Karpas-422 (cell line): ENCODE measurements around the gene MT2A. TPM values are rescaled to one million over a fixed set of nuclear protein-coding genes. Genes with fewer than 3 reads are reported as not detected.
A peak's percentile ranks its signal among the peaks of the same experiment; 100 is the strongest.

Experiments
- DNase-seq: peaks from one replicate; pipeline ENCODE4 v3.0.0-alpha.2; 2015
- H2AFZ ChIP-seq: fragments of 200-600 bp; sonication (generic); 2 replicates; pipeline ENCODE4 v1.6.1; 2014; ENCODE audit warnings: antibody characterized with exemption, low read length, mixed read lengths
- H3K27ac ChIP-seq: fragments of 200-600 bp; sonication (generic); 2 replicates; pipeline ENCODE4 v1.5.1; 2014; ENCODE audit warnings: mild to moderate bottlenecking, low read length, moderate library complexity
- H3K27me3 ChIP-seq: fragments of 200-600 bp; sonication (generic); 2 replicates; pipeline ENCODE4 v1.6.1; 2014; ENCODE audit warnings: low read length, mixed read lengths
- H3K36me3 ChIP-seq: fragments of 200-600 bp; sonication (generic); 2 replicates; pipeline ENCODE4 v1.6.1; 2014; ENCODE audit warnings: low read length, mixed read lengths; ENCODE audit not compliant: insufficient read depth
- H3K4me1 ChIP-seq: fragments of 200-600 bp; sonication (generic); 2 replicates; pipeline ENCODE4 v1.6.1; 2014; ENCODE audit warnings: mild to moderate bottlenecking, low read length, mixed read lengths
- H3K4me2 ChIP-seq: fragments of 200-600 bp; sonication (generic); 2 replicates; pipeline ENCODE4 v1.6.1; 2014; ENCODE audit warnings: low read length, low read depth, mild to moderate bottlenecking; ENCODE audit not compliant: poor library complexity, severe bottlenecking
- H3K4me3 ChIP-seq: fragments of 200-600 bp; sonication (generic); 2 replicates; pipeline ENCODE4 v1.5.1; 2014; ENCODE audit warnings: mild to moderate bottlenecking, antibody characterized with exemption, low read length, mixed read lengths
- H3K79me2 ChIP-seq: fragments of 200-600 bp; sonication (generic); 2 replicates; pipeline ENCODE4 v1.6.1; 2014; ENCODE audit warnings: mild to moderate bottlenecking, low read length, mixed read lengths
- H3K9ac ChIP-seq: fragments of 200-600 bp; sonication (generic); 2 replicates; pipeline ENCODE4 v1.6.0; 2014; ENCODE audit warnings: low read length
- H3K9me2 ChIP-seq: fragments of 200-600 bp; sonication (generic), shearing (Covaris generic); replicated peaks from 2 replicates; pipeline ENCODE4 v1.6.0; 2014; ENCODE audit warnings: mild to moderate bottlenecking, low read length, moderate library complexity; ENCODE audit not compliant: insufficient read depth
- H3K9me3 ChIP-seq: fragments of 300-700, 200-600 bp; sonication (generic); 2 replicates; pipeline ENCODE4 v1.6.1; 2014; ENCODE audit warnings: low read length, mixed read lengths
- H4K20me1 ChIP-seq: fragments of 200-600 bp; sonication (generic); 2 replicates; pipeline ENCODE4 v1.6.1; 2014; ENCODE audit warnings: mild to moderate bottlenecking, antibody characterized with exemption, low read length, low read depth; ENCODE audit not compliant: insufficient read depth
- total RNA-seq: library from RNA; depleted of rRNA; stranded (reverse); fragments of >200 nt; shearing (Covaris generic); gene quantifications from 2 replicates; pipeline ENCODE4 v1.2.3, GENCODE V29; 2014; ENCODE audit warnings: low replicate concordance; rRNA removed

The MT2A gene
- total RNA-seq: 292 and 385 TPM in 2 replicates

DNA sequence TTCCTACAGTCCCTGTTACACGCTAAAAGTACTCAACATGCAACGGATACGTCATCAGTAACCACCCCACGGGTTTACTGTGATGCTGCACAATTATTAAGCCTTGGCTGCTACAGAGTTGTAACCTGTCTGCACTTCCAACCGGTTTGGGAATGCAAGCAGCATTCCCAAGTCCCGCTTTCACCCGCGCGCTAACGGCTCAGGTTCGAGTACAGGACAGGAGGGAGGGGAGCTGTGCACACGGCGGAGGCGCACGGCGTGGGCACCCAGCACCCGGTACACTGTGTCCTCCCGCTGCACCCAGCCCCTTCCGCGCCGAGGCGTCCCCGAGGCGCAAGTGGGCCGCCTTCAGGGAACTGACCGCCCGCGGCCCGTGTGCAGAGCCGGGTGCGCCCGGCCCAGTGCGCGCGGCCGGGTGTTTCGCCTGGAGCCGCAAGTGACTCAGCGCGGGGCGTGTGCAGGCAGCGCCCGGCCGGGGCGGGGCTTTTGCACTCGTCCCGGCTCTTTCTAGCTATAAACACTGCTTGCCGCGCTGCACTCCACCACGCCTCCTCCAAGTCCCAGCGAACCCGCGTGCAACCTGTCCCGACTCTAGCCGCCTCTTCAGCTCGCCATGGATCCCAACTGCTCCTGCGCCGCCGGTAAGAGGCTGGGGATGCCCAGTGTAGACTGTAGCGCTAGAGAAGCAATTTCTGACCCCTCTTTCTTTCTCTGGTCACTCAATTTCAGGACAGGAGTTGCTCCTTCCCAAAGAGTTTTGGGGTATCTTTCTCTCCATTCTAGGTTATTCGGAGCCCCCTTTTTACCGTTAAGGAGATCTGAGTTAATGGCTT is at the start of gene MT2A:
MT2A (plus strand) TSS at position 542 of the 833 bp plus-strand sequence; CDS start at position 614, 72 bp downstream.
- Histone ChIP-seq H3K4me3 (peak within 1 kb of the TSS; percentile 78), H3K4me1 (peaks cover 34% of the 10 kb centered on the region), H3K79me2 (no peaks in the 10 kb centered on the region), H3K27ac (peak within 1 kb of the TSS; percentile 84), H3K9ac (peak within 1 kb of the TSS; percentile 77), H3K9me2 (no peaks in the 10 kb centered on the region), H3K9me3 (no peaks in the 10 kb centered on the region), H3K4me2 (peak within 1 kb of the TSS; percentile 97), H4K20me1 (no peaks in the 10 kb centered on the region), H2AFZ (peak within 1 kb of the TSS; percentile 85), H3K36me3 (no peaks in the 10 kb centered on the region), H3K27me3 (no peaks in the 10 kb centered on the region)
- DNase-seq: peak; percentile 98

DNA sequence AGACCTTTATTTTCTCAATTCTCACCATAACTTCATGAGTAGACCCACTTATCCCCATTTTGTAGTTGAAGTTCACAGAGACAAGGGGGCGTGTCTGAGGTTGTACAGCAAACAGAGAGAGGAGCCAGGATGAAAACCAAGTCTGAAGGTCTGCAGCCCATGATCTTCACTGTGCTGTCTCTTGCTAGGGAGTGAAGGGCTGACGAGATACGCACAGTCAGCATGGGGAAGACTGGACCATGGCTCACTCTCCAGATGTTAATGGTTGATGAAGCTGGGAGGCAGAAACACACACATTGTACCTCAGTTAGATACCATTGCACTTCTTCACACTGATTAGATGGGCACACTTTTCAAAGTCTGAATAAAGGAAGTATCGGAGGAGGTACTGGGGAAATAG is 49.3 kb upstream of the MT2A start:
- Histone ChIP-seq H3K36me3 (no peaks in the 10 kb centered on the region), H3K9me3 (no peaks in the 10 kb centered on the region), H3K9ac (no peak overlapping the region), H4K20me1 (no peaks in the 10 kb centered on the region), H3K4me1 (no peaks in the 10 kb centered on the region), H3K27ac (no peak overlapping the region), H3K9me2 (no peaks in the 10 kb centered on the region), H3K4me2 (no peak overlapping the region), H2AFZ (no peak overlapping the region), H3K4me3 (no peak overlapping the region), H3K79me2 (no peaks in the 10 kb centered on the region), H3K27me3 (no peaks in the 10 kb centered on the region)
- DNase-seq: no peak

DNA sequence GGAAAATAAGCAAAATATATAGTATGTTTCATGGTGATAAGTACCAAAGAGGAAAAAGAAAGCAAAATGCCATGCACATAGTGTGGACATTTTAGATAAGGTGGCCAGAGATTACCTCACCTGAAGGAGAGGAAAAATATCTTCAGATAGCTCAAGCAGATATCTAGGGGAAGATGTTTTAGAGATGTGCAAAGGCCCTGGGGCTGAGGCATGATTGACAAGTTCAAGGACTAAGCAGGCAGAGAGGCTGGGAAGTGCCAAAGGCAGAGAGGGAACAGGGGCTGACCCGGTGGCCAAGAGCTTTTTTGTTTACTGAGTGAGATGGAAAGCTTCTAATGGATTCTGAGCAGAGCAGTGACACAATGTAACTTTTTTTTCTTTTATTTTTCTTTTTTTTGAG is 47.9 kb upstream of the MT2A start:
- Histone ChIP-seq H4K20me1 (no peaks in the 10 kb centered on the region), H3K79me2 (no peaks in the 10 kb centered on the region)

GRCh38 chr16:56561126-56561525 is 47.3 kb upstream of the MT2A start:
- Histone ChIP-seq H3K4me3 (no peak overlapping the region), H3K27me3 (no peaks in the 10 kb centered on the region), H3K27ac (no peak overlapping the region), H2AFZ (no peak overlapping the region), H4K20me1 (no peaks in the 10 kb centered on the region), H3K9ac (no peak overlapping the region), H3K4me1 (no peaks in the 10 kb centered on the region), H3K36me3 (no peaks in the 10 kb centered on the region), H3K4me2 (no peak overlapping the region), H3K79me2 (no peaks in the 10 kb centered on the region), H3K9me3 (no peaks in the 10 kb centered on the region), H3K9me2 (no peaks in the 10 kb centered on the region)
- DNase-seq: no peak

More for the DNA sequence above, 47.9 kb upstream of the MT2A start:
- H3K4me2 ChIP-seq: no peak overlapping the region
- H3K4me3 ChIP-seq: no peak overlapping the region
- H3K27ac ChIP-seq: no peak overlapping the region
- H3K4me1 ChIP-seq: no peaks in the 10 kb centered on the region
- no peaks in the 10 kb centered on the region for H3K36me3 ChIP-seq
- H3K9ac ChIP-seq: no peak overlapping the region
- no peaks in the 10 kb centered on the region for H3K27me3 ChIP-seq
- DNase-seq: no peak
- no peak overlapping the region for H2AFZ ChIP-seq
- H3K9me3 ChIP-seq: no peaks in the 10 kb centered on the region
- H3K9me2 ChIP-seq: no peaks in the 10 kb centered on the region

DNA sequence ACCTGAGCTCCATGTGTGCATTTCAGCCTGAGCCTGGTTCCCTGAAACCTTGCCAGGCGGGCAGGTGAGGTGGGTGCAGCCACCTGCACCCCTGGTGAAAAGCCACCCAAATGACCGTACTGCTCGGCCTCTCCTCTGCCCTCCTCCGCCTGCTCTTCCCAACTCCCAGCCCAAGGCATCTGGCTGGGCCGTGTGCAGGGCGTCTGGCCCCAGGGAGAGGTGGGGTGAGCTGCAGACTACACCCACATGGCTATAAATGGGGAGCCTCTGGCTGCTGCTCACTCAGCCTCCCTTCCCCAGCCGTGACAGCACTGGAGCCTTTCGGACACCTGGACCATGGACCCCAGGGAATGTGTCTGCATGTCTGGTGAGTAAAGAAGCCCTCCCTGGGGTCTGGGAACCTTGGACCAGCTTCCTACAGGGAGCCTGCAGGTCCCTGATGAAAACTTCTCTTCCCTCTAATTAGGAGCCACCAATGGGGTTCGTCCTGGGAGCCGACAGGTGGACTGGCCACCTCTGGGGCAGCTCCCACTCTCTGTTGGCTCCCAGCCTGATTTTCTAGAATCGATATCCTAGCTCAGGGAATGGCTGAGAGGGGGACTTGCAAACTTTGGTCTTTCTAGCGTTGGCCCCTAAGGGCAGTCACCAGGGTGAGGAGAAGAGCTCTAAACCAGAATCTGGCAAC is 43.4 kb upstream of the MT2A start, which contains the start of gene MT4:
MT4 (plus strand) TSS at position 281 of the 685 bp plus-strand sequence; CDS start at position 337, 56 bp downstream.
- no peak within 1 kb of the TSS for H3K27ac ChIP-seq

DNA sequence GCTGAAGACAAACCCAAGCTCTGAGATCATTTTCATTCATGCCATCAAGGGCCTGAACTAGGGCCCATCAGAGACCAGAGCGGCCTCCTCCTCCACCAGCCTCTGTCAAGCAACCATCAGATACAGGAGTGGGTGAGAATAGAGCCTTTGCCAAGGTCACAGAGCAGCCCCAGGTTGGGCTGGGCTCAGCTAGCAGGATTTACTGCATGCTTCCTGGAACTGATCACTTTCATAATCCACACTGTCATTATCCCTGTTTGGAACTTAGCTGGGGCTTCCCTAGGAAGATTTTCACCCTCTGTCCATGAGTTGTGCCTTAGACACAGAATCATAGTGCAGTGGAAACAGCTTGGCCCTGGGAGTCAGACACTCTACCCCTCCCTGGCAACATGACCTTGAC is 38.4 kb upstream of the MT2A start:
- no peak overlapping the region for H2AFZ ChIP-seq
- no peaks in the 10 kb centered on the region for H3K36me3 ChIP-seq
- no peaks in the 10 kb centered on the region for H3K9me3 ChIP-seq
- no peaks in the 10 kb centered on the region for H4K20me1 ChIP-seq
- H3K79me2 ChIP-seq: no peaks in the 10 kb centered on the region
- no peak for DNase-seq
- no peaks in the 10 kb centered on the region for H3K9me2 ChIP-seq
- H3K27ac ChIP-seq: no peak overlapping the region
- H3K27me3 ChIP-seq: no peaks in the 10 kb centered on the region
- no peak overlapping the region for H3K4me2 ChIP-seq
- H3K4me3 ChIP-seq: no peak overlapping the region
- no peak overlapping the region for H3K9ac ChIP-seq
- no peaks in the 10 kb centered on the region for H3K4me1 ChIP-seq

More for the DNA sequence above, 43.4 kb upstream of the MT2A start, which contains the start of gene MT4:
- H3K27me3 ChIP-seq: no peaks in the 10 kb centered on the region
- no peak within 1 kb of the TSS for H3K9ac ChIP-seq
- H3K4me2 ChIP-seq: no peak within 1 kb of the TSS
- H3K4me1 ChIP-seq: no peaks in the 10 kb centered on the region
- H4K20me1 ChIP-seq: no peaks in the 10 kb centered on the region
- no peak for DNase-seq
- no peaks in the 10 kb centered on the region for H3K79me2 ChIP-seq
- no peak within 1 kb of the TSS for H3K4me3 ChIP-seq
- H3K36me3 ChIP-seq: no peaks in the 10 kb centered on the region
- H2AFZ ChIP-seq: no peak within 1 kb of the TSS
- no peaks in the 10 kb centered on the region for H3K9me3 ChIP-seq
- no peaks in the 10 kb centered on the region for H3K9me2 ChIP-seq

- Histone ChIP-seq H4K20me1 (no peaks in the 10 kb centered on the region), H3K36me3 (no peaks in the 10 kb centered on the region), H2AFZ (no peak overlapping the region), H3K27ac (no peak overlapping the region), H3K9ac (no peak overlapping the region), H3K9me3 (no peaks in the 10 kb centered on the region), H3K27me3 (no peaks in the 10 kb centered on the region), H3K4me1 (no peaks in the 10 kb centered on the region), H3K79me2 (no peaks in the 10 kb centered on the region), H3K9me2 (no peaks in the 10 kb centered on the region), H3K4me2 (no peak overlapping the region), H3K4me3 (no peak overlapping the region)
- DNase-seq: no peak
Observed at GRCh38 chr16:56571525-56571924, 36.9 kb upstream of the MT2A start.

- DNase-seq: no peak
- Histone ChIP-seq H3K9me3 (no peaks in the 10 kb centered on the region), H3K4me2 (no peak overlapping the region)
Observed at GRCh38 chr16:56574625-56575024, 33.8 kb upstream of the MT2A start.

More at GRCh38 chr16:56574625-56575024, 33.8 kb upstream of the MT2A start:
- Histone ChIP-seq H4K20me1 (no peaks in the 10 kb centered on the region), H3K4me1 (no peaks in the 10 kb centered on the region), H3K79me2 (no peaks in the 10 kb centered on the region), H3K27me3 (no peaks in the 10 kb centered on the region), H2AFZ (no peak overlapping the region), H3K4me3 (no peak overlapping the region), H3K9ac (no peak overlapping the region), H3K9me2 (no peaks in the 10 kb centered on the region), H3K36me3 (no peaks in the 10 kb centered on the region), H3K27ac (no peak overlapping the region)
